Ishikawa (cell line): Measurements from ENCODE around the gene EPHA10.
A peak's percentile ranks its signal among the peaks of the same experiment; 100 is the strongest.

ENCODE experiments used
- CEBPB ChIP-seq: IDR thresholded peaks from 2 replicates; pipeline ENCODE4 v1.6.1; 2012
- CREB1 ChIP-seq: IDR thresholded peaks from 2 replicates; pipeline ENCODE4 v1.6.1; 2012; ENCODE audit warnings: low read depth
- EGR1 ChIP-seq: IDR thresholded peaks from 2 replicates; pipeline ENCODE4 v1.6.1; 2012
- EP300 ChIP-seq: IDR thresholded peaks from 2 replicates; pipeline ENCODE4 v1.6.1; 2012; ENCODE audit warnings: borderline replicate concordance
- FOXM1 ChIP-seq: IDR thresholded peaks from 2 replicates; pipeline ENCODE4 v1.6.1; 2012; ENCODE audit warnings: low read depth, borderline replicate concordance
- MAX ChIP-seq: IDR thresholded peaks from 2 replicates; pipeline ENCODE4 v1.6.1; 2012
- NFIC ChIP-seq: IDR thresholded peaks from 2 replicates; pipeline ENCODE4 v1.6.1; 2012
- RAD21 ChIP-seq: IDR thresholded peaks from 2 replicates; pipeline ENCODE4 v1.6.1; 2012; ENCODE audit warnings: low read depth
- REST ChIP-seq: IDR thresholded peaks from 2 replicates; pipeline ENCODE4 v1.6.1; 2012; ENCODE audit warnings: low read depth, mild to moderate bottlenecking
- TAF1 ChIP-seq: IDR thresholded peaks from 2 replicates; pipeline ENCODE4 v1.6.1; 2012; ENCODE audit warnings: low read depth, mild to moderate bottlenecking
- TCF12 ChIP-seq: IDR thresholded peaks from 2 replicates; pipeline ENCODE4 v1.6.1; 2012; ENCODE audit warnings: low read depth
- TEAD4 ChIP-seq: IDR thresholded peaks from 2 replicates; pipeline ENCODE4 v1.6.1; 2012
- USF1 ChIP-seq: IDR thresholded peaks from 2 replicates; pipeline ENCODE4 v1.6.1; 2012
- YY1 ChIP-seq: IDR thresholded peaks from 2 replicates; pipeline ENCODE4 v1.6.1; 2012; ENCODE audit warnings: low read depth
- ZBTB7A ChIP-seq: IDR thresholded peaks from 2 replicates; pipeline ENCODE4 v1.6.1; 2012; ENCODE audit warnings: low read depth

EPHA10 gene

GRCh38 chr1:37797750-37798345 is 32.9 kb upstream of the EPHA10 start:
- no peak for TF ChIP-seq TEAD4
- no peak for TF ChIP-seq CREB1
- no peak for TF ChIP-seq MAX
- no peak for TF ChIP-seq TCF12
- no peak for TF ChIP-seq USF1
- no peak for TF ChIP-seq FOXM1
- no peak for TF ChIP-seq REST
- no peak for TF ChIP-seq RAD21
- no peak for TF ChIP-seq ZBTB7A
- TF ChIP-seq CEBPB, result no peak
- TF ChIP-seq EP300, result no peak
- TF ChIP-seq EGR1, result no peak
- no peak for TF ChIP-seq YY1
- no peak for TF ChIP-seq TAF1
- no peak for TF ChIP-seq NFIC

- TF ChIP-seq TCF12 (0 out of 2 replicates have a peak, but pooled peaks have one; percentile 0), YY1 (peak; percentile 48; the same call in 1 of the 2 replicates), USF1 (no peak), CREB1 (no peak), TEAD4 (peak; percentile 51; the same call in 1 of the 2 replicates), RAD21 (peak; percentile 12; the same call in 1 of the 2 replicates), REST (peak; percentile 100), MAX (peak; percentile 92)
These were observed 30.6 kb upstream of the EPHA10 start for GRCh38 chr1:37795340-37796125.

GRCh38 chr1:37794372-37795339 is 29.7 kb upstream of the EPHA10 start:
- TF ChIP-seq RAD21 (no peak), NFIC (no peak), USF1 (no peak), TAF1 (no peak), MAX (no peak), CEBPB (no peak), EP300 (no peak)

GRCh38 chr1:37793773-37794371 is 29.0 kb upstream of the EPHA10 start, which contains the start of gene MANEAL:
MANEAL (plus strand) TSS chr1:37793847; CDS start chr1:37794183, 336 bp downstream.
- peak; percentile 74 for TF ChIP-seq YY1
- TF ChIP-seq MAX, result peak; percentile 65
- TF ChIP-seq REST, result peak; percentile 41; the same call in 1 of the 2 replicates
- TF ChIP-seq CEBPB, result no peak
- TF ChIP-seq EGR1, result peak; percentile 82
